HG03354 (cell line): Measurements from ENCODE around the gene ORM2.
"Not testable (repeated sequence)": the region's sequence is repeated elsewhere in the genome, so short reads cannot be mapped to it uniquely, and the experiment has no call there.

Experiments
- ATAC-seq: cut with Tn5 transposase; IDR thresholded peaks from one replicate; pipeline ENCODE4 v1.9.1; 2021; ENCODE audit warnings: mild to moderate bottlenecking; ENCODE audit not compliant: unreplicated experiment, poor library complexity, severe bottlenecking

ORM2 gene

DNA sequence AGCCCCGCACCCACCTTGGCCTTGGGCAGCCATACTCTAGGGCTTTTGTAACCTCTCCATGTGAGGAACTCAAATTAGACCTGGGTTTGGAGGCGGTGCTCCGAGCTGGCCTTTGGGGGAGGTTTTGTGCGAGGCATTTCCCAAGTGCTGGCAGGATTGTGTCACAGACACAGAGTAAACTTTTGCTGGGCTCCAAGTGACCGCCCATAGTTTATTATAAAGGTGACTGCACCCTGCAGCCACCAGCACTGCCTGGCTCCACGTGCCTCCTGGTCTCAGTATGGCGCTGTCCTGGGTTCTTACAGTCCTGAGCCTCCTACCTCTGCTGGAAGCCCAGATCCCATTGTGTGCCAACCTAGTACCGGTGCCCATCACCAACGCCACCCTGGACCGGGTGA lies at the start of gene ORM2:
Gene ORM2 (plus strand): TSS at position 245 of the 398 bp plus-strand sequence. CDS start 36 bp downstream, at position 281.
- not testable (repeated sequence) for ATAC-seq

DNA sequence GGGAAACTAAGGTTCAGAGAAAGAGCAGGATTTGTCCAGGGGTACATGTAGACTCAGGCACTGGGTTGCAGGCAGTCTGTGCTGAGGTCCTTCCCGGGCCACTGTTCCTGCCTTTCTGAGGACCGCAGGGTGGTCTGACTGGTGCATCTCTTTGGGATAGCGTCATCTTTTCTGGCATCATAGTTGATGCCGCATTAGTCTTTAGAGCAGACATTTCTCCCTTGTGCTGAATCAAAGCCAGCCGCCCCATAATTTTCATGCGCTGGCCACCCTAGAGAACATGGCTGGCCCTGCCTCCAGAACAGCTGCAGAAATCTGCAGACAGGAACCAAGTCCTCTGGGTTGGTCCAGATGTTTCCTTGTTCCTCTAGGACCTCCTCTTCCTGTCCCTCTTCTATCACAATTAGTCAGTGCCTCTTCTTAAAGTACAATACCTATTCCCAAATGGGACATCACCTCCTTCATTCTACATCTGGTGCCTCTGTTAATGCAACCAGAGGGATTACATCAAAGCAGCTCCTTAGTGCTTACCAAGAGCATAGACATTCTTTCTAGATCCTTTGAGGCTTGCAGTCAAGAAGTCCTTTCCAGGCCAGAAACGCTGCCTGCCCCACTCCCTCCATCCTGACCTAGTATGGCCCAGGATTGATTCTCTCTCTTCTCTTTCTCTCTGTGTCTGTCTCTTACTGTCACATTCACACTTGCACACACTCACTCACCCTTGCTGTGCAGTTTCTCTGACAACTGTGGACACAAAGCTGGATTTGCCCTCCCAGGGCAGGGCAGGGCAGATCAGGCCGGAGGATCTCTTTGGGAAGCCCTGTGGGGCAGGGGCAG lies 48.8 kb upstream of the ORM2 start:
- no peak for ATAC-seq

DNA sequence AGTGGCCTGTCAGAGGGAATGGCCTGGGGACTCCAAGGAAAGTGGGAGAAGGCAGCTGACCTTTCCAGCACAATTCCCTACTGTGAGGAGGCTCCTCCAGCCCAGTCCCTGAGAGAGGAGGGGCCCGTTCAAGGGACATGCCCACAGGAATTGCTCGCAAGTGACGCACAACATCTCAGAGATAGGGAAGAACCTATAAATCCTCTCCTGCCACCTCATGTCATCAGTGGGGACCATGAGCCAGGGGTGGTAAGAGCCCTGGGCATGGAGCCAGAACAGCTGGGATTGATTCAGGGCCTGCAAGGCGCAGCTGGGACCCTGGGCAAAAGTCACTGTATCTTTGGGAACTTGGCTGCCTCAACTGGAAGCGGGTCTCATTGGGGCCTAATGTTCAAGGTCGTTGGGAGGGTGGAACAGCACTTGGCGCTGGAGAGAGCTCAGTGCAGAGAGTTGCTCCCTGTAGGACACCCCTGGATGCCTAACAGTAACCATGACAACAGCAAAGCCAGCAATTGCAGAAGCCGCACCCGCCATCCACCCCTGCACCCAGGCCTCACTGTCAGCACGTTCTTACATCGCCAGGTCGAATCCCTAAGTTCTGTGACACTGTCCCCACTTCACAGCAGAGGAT lies 48.1 kb upstream of the ORM2 start:
- ATAC-seq: no peak

DNA sequence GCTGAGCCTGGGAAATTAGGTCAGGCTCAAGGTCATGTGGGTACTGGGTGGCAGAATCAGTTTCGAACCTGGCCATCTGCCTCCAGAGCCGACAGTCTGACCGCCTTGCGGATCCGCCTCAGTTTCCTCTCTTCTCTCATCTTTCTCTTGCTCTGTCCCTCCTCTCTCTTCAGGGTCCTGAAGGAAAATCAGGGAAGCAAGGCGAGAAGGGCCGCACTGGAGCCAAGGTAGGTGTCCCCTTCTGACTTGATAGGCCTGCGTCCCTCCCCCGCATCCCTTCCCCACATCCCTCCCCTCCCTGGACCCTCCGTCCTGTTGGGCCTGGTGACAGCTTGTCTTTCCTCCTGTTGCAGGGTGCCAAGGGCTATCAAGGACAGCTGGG lies 47.6 kb upstream of the ORM2 start:
- no peak for ATAC-seq

DNA sequence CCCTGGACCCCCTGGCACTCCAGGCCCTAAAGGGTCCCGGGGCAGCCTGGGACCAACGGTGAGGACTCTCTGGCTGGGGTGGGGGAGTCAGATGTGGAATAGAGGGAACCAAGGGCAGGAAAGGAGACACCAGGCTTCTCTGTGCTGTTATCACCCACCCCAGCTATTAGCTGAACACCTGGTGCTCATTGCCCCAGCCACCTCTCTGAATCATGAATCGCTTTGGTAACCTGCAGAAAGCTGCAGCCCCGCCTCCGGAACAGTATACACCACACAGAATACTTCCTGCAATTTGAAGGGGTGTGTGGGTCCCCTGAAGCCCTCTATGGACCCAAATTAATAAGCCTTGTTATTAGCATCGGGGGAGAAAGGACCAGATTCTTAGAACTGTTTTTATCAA lies 47.2 kb upstream of the ORM2 start:
- ATAC-seq: no peak

DNA sequence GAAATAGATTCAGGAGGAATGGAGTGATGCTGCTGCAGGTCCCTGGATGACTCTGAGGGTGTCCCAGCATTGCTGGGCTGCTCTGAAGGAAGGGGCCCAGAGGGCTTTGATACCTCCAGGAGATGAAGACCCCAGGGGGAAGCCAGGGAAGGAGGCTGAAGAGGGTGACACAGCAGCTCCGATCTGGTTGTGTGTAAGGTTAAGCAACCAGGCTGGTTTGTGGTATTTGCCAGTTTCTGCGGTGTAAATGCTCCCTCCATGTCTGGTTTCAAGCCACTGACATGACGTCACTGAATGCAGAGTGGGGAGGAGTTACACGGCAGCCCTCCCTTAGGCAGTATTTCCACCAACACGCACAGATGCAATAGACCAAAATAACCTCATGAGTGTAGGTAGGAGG lies 46.7 kb upstream of the ORM2 start:
- ATAC-seq: no peak

DNA sequence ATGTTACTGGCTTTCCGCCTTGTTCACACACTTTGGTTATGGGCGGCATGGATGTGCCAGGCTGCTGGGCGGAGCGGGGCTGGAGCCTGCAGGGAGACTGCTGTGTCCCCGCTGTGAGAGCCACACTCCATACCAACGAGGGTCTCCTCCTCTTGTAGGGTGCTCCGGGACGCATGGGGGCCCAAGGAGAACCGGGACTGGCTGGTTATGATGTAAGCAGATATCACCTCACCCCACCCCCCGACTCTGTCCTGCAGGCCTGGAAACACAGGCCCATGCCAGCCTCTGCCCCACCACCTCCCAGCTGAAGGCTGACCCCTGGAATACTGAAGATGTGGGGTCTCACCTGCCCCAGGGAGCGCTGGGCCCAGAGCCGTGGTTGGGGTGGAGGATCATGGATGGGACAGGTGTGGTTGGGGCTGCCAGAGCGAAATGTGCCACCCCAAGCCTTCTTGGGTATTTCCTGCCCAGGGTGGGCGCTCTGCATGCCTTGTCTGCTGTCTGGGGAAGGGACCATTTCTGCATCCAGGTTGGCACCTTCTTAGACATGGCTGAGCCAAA lies 46.0 kb upstream of the ORM2 start:
- no peak for ATAC-seq

DNA sequence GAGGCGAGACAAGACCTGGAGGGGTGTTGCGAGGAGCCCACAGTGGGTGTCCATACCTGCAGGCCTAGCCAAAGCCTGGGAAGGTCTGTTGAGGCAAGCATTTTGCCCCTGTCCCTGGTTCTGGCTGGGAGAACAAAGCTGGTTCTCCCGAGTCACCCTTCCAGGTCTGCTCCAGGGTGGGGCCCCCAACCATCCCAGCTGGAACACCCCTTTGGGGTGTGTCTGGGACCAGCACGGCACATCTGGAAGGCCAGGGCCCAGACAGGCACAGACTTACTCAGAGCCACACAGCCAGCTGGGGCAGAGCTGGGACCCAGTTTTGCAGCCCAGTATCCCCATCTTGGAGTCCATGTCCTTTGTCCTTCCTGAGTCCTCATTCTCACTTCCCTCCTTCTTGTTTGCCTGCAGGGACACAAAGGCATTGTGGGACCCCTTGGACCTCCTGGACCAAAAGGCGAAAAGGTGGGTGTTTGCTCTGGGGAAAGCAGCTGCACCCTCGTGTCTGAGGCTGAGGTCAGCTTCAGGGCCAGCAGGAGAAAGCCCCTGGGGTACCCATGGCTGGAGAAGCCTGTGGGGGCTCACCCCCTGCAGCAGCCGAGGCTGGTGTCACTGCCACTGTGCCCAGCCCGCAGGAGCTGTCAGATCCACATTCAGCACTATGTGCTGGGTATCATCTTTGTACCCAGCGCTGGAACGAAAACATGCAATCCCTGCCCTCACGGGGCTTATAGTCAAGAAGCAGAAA lies 45.2 kb upstream of the ORM2 start:
- ATAC-seq: no peak

DNA sequence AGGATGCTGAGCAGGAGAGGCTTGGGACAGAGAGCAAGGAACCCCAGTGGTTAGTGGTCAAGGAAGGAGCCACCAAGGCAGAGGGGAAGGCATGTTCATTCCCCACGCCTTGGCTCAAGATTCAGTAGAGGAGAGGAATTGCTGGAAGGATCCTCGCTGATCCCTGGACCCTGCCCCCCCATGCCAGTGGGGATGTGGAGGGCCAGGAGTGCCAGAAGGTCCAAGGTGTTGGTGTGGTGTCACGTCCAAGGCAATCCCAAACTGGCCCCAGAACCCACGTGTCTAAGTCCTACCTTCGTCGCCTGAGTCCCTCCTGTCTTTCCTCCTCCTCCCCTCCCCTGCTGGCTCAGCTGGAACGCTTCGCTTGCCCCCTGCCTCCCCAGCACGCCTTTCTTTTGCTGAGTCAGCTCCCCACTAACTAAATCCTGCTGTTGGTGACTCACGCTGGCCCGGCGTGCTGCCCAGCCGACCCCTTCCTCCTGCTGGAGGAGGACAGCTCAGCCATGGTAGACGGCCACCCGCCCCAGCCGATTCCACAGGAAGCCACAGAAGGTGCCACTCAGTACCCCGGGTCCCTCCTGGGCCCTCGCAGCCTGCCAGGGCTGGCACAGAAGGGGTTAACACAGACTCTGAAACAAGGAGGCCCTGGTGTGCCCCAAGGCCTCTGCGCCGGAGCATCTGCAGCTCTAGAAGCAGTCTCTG lies 44.4 kb upstream of the ORM2 start:
- no peak for ATAC-seq

DNA sequence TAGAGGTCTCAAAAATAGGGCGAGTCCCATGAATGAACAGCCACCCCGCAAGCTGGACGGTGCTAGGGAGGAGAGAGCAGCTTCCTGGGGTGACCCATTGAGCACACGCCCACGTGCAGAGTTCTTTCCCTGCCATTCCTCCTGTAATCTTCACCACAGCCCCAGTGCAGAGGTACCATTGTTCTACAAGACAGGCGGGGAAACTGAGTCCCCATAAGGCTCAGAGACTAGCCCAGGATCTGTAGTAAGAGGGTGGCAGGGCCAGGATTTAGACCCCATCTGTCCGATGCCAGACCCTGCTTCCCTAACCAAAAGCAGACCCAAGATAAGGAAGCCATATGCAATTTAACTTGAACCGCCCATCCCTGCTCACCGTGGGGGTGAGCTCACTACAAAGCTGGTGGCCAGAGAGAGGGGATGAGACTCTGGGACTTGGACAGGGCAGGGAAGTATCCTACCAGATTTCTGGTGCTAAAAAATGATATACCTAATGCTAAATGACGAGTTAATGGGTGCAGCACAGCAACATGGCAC lies 43.5 kb upstream of the ORM2 start:
- no peak for ATAC-seq

DNA sequence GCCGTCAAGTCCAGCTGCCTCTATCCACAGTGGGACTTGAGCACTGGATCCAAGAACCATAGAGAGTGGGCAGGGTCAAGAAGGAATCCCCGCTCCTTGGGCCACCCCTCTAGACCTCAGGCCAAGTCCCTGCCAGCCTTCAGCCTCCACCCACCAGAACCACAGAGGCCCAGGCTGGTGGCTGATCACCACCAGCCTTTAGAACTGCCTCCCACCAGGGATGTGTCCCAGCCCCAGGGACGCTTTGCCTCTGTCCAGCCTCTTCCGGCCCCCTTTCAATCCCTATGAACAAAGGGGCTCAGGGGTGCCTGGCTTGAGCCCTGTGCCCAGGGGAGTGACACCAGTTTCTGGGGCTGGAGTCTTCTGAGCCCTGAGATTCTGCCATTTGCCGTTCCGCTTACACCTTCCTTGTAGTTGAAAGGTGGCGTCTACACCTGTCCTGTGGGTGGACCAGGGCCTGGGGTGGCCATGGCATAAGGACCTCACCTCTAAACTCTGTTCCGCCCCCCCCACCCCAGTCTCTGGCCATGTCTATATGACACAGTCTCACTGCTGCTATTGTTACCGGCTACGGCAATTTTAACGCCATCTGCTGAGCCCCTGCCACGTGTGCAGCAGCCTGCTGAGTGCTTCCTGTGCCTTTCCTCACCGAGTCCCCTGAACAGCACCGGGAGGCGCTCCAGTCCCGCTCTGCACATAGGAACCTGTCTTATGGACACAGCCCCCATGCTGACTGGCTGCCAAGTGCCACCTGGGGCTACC lies 42.5 kb upstream of the ORM2 start:
- no peak for ATAC-seq

DNA sequence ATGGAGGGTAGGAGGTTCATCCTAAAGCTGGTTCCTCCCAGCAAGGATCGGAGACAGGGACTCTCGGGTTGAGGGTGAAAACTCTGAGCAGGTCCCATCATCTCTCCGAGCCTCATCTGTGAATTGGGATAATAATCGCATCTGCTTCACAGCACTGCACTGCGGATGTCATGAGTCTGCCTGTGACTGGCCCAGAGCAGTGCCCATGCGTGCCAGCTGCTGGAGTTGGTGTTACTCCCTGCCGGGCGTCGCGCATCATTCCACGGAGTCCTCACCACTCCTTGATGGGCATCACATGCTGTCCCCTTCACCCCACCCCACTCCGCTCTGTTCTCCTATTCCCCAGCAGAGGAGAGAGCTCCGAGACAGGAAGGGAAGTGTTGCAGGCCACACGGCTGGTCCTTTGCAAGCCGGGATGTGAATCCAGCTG lies 41.9 kb upstream of the ORM2 start:
- no peak for ATAC-seq

DNA sequence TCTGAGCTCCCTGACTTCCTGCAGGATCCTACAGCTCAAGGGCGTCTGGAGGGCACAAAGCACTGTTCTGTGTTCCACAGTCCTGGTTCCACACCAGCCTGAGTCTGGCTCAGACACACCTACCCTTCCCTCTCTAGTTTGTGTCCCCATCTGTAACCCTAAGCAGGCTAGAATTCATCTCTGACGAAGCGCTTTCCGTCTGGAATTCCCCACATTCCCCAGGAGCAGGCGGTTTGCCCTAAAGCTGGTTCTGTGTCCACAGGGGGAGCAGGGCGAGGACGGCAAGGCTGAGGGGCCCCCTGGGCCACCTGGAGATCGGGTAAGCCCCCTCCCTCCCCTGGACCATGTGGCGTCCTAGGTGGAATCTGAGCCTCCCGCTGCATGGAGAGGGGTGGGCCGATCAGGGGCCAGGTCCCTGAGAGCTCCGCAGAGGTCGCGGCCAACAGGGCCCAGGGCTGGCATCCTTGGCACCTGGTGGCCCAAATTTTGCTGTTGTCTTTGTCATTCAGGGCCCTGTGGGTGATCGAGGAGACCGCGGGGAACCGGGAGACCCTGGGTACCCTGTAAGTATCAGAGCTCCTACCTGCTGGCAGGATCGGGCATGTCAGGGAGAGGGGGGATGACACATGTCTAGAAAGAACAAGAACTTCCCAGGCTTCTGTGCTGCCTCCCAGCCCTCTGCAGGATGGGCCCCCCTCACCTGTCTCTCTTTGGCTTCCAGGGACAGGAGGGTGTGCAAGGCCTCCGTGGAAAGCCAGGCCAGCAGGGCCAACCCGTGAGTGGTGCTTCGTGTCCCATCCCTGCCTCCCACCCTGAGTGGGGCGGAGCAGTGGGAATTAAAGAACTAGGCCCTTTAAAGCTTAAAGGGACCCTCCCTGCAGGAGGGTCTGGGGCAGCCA lies 41.2 kb upstream of the ORM2 start:
- ATAC-seq: no peak

DNA sequence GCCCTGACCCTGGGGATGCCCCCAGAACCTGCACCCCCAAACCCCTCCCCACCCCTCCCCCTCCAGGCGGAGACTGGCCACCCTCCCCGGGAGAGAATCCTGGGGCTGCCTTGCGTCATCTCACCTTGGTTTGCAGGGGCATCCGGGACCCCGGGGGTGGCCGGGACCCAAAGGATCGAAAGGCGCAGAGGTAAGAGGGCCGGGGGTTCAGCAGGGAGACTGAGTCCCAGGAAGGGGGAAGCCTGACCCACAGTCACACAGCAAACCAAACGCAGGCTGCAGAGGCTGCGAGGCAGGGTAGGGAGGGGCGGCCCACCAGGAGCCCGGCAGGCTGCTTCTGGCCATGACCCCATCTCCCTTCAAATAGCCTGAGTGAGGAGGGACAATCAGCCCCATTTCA lies 40.6 kb upstream of the ORM2 start:
- ATAC-seq: no peak

DNA sequence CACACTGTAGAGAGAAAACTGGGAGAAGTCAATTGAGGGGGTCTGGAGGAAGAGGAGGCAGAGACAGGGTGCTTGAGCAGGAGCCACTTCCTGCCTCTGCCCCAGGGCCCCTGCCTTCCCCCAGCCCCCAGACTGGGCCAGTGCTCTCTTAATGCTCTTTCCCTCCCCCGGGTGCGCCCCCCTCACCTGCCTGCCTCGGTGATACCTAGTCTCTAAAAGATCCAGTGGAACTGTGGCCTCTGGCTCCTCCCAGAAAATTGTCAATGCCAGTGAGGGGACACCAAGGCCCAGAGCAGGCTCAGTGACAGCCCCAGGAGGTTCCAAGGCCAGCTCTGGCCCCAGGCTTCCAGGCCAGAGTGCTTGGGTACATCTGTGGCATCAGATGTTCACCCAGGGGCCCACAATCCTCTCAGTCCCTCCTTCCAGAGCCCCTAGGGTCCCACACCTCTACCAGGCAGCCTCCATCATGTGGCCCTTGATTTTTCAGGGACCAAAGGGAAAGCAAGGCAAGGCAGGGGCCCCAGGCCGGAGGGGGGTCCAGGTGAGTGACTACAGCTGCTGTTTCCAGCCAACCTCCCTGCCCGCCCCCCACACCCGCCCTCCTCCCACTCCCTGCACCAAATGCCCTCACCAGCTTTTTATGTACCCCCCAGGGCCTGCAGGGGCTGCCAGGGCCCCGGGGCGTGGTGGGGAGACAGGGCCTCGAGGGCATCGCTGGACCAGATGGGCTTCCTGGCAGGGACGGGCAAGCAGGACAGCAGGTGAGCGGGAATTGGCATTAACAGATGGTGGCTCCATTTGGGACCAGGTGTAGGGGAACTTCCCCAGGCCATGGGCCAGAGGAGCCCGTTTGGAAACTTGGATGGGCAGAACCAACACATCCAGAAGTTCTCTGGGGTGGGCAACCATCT lies 39.8 kb upstream of the ORM2 start:
- ATAC-seq: no peak

DNA sequence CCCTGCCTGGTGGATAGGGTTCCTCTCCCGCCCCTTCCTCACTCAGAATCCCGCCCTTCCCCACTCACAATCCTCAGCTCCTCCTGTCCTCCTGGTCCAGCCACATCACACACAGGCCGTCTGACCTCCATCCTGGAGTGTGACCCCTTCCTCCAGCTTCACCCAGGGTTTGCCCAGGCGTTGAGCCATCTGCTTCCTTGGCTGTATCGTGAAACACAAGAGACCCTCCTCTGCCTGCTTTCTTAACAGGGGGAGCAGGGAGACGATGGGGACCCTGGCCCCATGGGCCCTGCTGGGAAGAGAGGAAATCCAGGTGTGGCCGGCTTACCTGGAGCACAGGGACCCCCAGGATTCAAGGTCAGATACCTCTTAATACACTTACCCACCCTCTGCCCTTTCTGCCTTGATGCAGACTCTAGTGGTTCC lies 39.1 kb upstream of the ORM2 start:
- ATAC-seq: no peak

DNA sequence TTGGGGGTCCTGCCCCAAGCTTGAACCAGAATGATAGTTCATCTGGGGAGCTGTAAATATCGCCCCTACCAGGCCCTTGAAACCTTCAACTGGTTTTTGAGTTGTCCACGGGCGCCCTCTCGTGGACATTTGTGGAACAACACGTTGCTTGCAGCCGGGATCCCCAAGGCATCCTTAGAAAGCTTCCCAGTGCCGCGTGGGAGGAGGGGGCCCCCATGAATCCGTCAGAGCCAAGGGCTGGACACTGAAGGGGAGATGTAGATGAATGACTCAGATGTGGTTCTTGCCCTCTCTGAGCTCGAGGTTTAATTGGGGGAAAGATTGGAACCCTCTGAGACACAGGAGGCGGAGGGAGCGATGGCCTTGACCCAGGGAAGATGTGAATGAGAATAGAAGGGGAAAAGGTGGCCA lies 38.6 kb upstream of the ORM2 start:
- ATAC-seq: no peak
